Measurements from ENCODE around the gene TTC36.
A peak's percentile ranks its signal among the peaks of the same experiment; 100 is the strongest.

TTC36 gene

DNA sequence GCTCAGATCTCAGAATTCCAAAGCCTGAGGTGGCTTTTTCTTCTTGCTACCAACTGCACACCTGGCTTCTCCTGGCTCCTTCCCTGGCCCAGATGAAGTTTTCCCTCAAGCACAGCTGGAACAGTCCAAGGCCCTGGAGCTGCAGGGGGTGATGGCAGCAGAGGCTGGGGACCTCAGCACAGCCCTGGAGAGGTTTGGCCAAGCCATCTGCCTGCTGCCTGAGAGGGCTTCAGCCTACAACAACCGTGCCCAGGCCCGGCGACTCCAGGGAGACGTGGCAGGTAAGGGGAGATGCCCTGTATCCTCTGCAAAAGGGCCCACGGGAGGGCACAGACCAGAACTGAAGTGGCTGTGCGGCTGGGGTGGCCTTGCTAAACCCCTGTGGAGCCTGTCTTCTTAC, 1.2 kb downstream of the TTC36 start (continued):
- TF ChIP-seq, protein P1, sequence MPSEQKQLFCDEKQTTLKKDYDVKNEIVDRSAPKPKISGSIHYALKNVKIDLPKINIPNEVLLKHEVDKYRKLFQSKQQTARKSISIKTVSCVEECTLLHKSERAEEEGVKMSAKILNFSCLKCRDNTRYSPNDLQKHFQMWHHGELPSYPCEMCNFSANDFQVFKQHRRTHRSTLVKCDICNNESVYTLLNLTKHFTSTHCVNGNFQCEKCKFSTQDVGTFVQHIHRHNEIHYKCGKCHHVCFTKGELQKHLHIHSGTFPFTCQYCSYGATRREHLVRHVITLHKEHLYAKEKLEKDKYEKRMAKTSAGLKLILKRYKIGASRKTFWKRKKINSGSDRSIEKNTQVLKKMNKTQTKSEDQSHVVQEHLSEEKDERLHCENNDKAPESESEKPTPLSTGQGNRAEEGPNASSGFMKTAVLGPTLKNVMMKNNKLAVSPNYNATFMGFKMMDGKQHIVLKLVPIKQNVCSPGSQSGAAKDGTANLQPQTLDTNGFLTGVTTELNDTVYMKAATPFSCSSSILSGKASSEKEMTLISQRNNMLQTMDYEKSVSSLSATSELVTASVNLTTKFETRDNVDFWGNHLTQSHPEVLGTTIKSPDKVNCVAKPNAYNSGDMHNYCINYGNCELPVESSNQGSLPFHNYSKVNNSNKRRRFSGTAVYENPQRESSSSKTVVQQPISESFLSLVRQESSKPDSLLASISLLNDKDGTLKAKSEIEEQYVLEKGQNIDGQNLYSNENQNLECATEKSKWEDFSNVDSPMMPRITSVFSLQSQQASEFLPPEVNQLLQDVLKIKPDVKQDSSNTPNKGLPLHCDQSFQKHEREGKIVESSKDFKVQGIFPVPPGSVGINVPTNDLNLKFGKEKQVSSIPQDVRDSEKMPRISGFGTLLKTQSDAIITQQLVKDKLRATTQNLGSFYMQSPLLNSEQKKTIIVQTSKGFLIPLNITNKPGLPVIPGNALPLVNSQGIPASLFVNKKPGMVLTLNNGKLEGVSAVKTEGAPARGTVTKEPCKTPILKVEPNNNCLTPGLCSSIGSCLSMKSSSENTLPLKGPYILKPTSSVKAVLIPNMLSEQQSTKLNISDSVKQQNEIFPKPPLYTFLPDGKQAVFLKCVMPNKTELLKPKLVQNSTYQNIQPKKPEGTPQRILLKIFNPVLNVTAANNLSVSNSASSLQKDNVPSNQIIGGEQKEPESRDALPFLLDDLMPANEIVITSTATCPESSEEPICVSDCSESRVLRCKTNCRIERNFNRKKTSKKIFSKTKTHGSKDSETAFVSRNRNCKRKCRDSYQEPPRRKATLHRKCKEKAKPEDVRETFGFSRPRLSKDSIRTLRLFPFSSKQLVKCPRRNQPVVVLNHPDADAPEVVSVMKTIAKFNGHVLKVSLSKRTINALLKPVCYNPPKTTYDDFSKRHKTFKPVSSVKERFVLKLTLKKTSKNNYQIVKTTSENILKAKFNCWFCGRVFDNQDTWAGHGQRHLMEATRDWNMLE (tag by site-specific recombination; conservative IDR thresholded peaks at IDR 0.05; ENCODE audit: low read depth): no peak

DNA sequence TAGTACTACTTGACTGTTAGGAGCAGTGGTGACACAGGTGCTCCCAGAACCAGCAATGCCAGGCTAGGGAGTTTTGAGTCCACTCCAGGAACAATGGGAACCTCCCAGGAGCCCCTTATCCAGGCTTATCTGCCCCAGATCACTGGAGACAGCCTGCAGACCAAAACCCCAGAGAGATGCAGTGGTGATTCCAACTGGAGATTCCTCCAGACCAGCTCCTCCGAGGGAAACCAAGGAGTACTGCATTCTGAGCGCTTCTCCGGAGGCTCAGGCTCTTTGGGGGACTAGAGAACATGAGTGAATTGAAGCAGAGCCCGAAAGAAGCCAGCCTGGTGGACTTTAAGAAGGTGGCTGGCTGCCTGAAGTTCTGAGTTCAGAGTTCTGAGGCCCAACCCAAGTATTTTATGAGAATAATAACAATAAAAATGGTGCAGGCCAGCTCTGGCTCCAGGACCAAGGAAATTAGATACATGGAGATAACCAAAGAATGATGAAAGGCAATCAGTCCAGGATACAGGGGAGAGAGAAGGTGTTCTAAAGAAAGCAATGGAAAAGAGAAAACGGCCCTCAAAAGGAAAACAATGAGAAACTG, 2.4 kb downstream of the TTC36 start:
- Histone ChIP-seq H3K27ac (ENCODE audit: extremely low read depth, low read depth, low read length) (no peak overlapping the region; the same call in 1 of the 2 replicates), H3K36me3 (ENCODE audit: control insufficient read depth in 2 of 2, insufficient read depth in 1 of 2, low read length in 2 of 2) (peaks cover 0 to 50% of the 10 kb centered on the region in 2 experiments; a peak in 1 of 3 replicates), H3K9me3 (ENCODE audit: control insufficient read depth, insufficient read depth, low read depth, low read length) (no peaks in the 10 kb centered on the region), H3K4me3 (ENCODE audit: low read depth, low read length) (peak overlapping the region; percentile 64; the same call in 1 of the 2 replicates), H3K4me1 (ENCODE audit: control insufficient read depth, insufficient read depth, low read length) (no peaks in the 10 kb centered on the region)
- ChIA-PET CTCF (no interaction called here), POLR2A (no interaction called here)
- peak; percentile 20; the same call in 1 of the 2 replicates for TF ChIP-seq ZBTB17 (tag by site-specific recombination; IDR thresholded peaks at IDR 0.05)
- TF ChIP-seq, protein P2, sequence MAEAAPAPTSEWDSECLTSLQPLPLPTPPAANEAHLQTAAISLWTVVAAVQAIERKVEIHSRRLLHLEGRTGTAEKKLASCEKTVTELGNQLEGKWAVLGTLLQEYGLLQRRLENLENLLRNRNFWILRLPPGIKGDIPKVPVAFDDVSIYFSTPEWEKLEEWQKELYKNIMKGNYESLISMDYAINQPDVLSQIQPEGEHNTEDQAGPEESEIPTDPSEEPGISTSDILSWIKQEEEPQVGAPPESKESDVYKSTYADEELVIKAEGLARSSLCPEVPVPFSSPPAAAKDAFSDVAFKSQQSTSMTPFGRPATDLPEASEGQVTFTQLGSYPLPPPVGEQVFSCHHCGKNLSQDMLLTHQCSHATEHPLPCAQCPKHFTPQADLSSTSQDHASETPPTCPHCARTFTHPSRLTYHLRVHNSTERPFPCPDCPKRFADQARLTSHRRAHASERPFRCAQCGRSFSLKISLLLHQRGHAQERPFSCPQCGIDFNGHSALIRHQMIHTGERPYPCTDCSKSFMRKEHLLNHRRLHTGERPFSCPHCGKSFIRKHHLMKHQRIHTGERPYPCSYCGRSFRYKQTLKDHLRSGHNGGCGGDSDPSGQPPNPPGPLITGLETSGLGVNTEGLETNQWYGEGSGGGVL (tag by site-specific recombination; IDR thresholded peaks at IDR 0.05): no peak
- no peak for TF ChIP-seq ZNF843 (tag by site-specific recombination; IDR thresholded peaks at IDR 0.05)
- TF ChIP-seq ZNF311 (tag by site-specific recombination; IDR thresholded peaks at IDR 0.05; ENCODE audit: borderline replicate concordance): no peak
- TF ChIP-seq, protein P3, sequence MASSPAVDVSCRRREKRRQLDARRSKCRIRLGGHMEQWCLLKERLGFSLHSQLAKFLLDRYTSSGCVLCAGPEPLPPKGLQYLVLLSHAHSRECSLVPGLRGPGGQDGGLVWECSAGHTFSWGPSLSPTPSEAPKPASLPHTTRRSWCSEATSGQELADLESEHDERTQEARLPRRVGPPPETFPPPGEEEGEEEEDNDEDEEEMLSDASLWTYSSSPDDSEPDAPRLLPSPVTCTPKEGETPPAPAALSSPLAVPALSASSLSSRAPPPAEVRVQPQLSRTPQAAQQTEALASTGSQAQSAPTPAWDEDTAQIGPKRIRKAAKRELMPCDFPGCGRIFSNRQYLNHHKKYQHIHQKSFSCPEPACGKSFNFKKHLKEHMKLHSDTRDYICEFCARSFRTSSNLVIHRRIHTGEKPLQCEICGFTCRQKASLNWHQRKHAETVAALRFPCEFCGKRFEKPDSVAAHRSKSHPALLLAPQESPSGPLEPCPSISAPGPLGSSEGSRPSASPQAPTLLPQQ (tag by site-specific recombination; IDR thresholded peaks at IDR 0.05): no peak
- TF ChIP-seq PRDM1 (tag by site-specific recombination; IDR thresholded peaks at IDR 0.05): peak; percentile 78
- TF ChIP-seq SCRT1 (tag by site-specific recombination; IDR thresholded peaks at IDR 0.05; ENCODE audit: borderline replicate concordance): 0 out of 2 replicates have a peak, but pooled peaks have one; percentile 31
- no peak for TF ChIP-seq ZNF660 (tag by site-specific recombination; IDR thresholded peaks at IDR 0.05)
- TF ChIP-seq ZEB2 (tag by site-specific recombination; IDR thresholded peaks at IDR 0.05): 0 out of 2 replicates have a peak, but pooled peaks have one; percentile 25
- no peak for TF ChIP-seq SCRT2 (tag by site-specific recombination; IDR thresholded peaks at IDR 0.05)
- TF ChIP-seq, protein P4, sequence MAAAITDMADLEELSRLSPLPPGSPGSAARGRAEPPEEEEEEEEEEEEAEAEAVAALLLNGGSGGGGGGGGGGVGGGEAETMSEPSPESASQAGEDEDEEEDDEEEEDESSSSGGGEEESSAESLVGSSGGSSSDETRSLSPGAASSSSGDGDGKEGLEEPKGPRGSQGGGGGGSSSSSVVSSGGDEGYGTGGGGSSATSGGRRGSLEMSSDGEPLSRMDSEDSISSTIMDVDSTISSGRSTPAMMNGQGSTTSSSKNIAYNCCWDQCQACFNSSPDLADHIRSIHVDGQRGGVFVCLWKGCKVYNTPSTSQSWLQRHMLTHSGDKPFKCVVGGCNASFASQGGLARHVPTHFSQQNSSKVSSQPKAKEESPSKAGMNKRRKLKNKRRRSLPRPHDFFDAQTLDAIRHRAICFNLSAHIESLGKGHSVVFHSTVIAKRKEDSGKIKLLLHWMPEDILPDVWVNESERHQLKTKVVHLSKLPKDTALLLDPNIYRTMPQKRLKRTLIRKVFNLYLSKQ (tag by site-specific recombination; IDR thresholded peaks at IDR 0.05; ENCODE audit: borderline replicate concordance): no peak
